HG03457 (cell line): ENCODE measurements around the gene FERMT3.

Source experiments
- ATAC-seq: cut with Tn5 transposase; IDR thresholded peaks from one replicate; pipeline ENCODE4 v1.9.1; 2021; ENCODE audit warnings: moderate number of reproducible peaks; ENCODE audit not compliant: unreplicated experiment

FERMT3 gene

GRCh38 chr11:64247729-64248531 is 41.4 kb downstream of the FERMT3 start:
- ATAC-seq: no peak

- ATAC-seq: no peak
Measured at GRCh38 chr11:64248578-64248977, 42.1 kb downstream of the FERMT3 start.

- ATAC-seq: no peak
Measured at GRCh38 chr11:64249038-64249437, 42.5 kb downstream of the FERMT3 start.

GRCh38 chr11:64249563-64250414 is 43.3 kb downstream of the FERMT3 start:
- ATAC-seq: no peak

- ATAC-seq: no peak
Measured at GRCh38 chr11:64250415-64251015, 44.0 kb downstream of the FERMT3 start.

- ATAC-seq: no peak
Measured at GRCh38 chr11:64251016-64251752, 44.7 kb downstream of the FERMT3 start, which contains the start of gene PLCB3. TSS of gene PLCB3 (plus strand) at chr11:64251530. CDS start at chr11:64251650, 120 bp downstream.

GRCh38 chr11:64251753-64252002 is 45.2 kb downstream of the FERMT3 start:
- ATAC-seq: no peak

- no peak for ATAC-seq
Measured at GRCh38 chr11:64252003-64252872, 45.7 kb downstream of the FERMT3 start.

GRCh38 chr11:64253043-64253442 is 46.5 kb downstream of the FERMT3 start:
- no peak for ATAC-seq

- ATAC-seq: no peak
Measured at GRCh38 chr11:64253481-64253880, 47.0 kb downstream of the FERMT3 start.

GRCh38 chr11:64254326-64254725 is 47.8 kb downstream of the FERMT3 start:
- ATAC-seq: no peak

- ATAC-seq: no peak
Measured at GRCh38 chr11:64255135-64256128, 48.9 kb downstream of the FERMT3 start.

- no peak for ATAC-seq
Measured at GRCh38 chr11:64256300-64256699, 49.8 kb downstream of the FERMT3 start.

GRCh38 chr11:64258356-64258755 is 51.8 kb downstream of the FERMT3 start:
- no peak for ATAC-seq

- ATAC-seq: no peak
Measured at GRCh38 chr11:64258946-64259532, 52.5 kb downstream of the FERMT3 start.

- ATAC-seq: no peak
Measured at GRCh38 chr11:64259533-64260067, 53.1 kb downstream of the FERMT3 start.

- ATAC-seq: no peak
Measured at GRCh38 chr11:64260147-64260708, 53.7 kb downstream of the FERMT3 start.

GRCh38 chr11:64261556-64262080 is 55.1 kb downstream of the FERMT3 start:
- no peak for ATAC-seq
